T-helper 1 cell treated with Interleukin-12 subunit alpha and Interleukin-12 subunit beta and Interleukin-4 antibody, amounts not matched to agents 30 μg/mL and 1 μg/mL, for 36 hours (primary cell): ENCODE results near the gene OR52L1.

Experiments used
- H3K27ac Mint-ChIP-seq: one replicate; pipeline ENCODE4 v1.8.0; 2021; ENCODE audit warnings: mild to moderate bottlenecking, mixed read lengths
- H3K27me3 Mint-ChIP-seq: one replicate; pipeline ENCODE4 v1.8.0; 2021; ENCODE audit warnings: low read depth, mixed read lengths
- H3K36me3 Mint-ChIP-seq: one replicate; pipeline ENCODE4 v1.8.0; 2021; ENCODE audit warnings: low read depth, mixed read lengths
- H3K4me1 Mint-ChIP-seq: one replicate; pipeline ENCODE4 v1.8.0; 2021; ENCODE audit warnings: low read depth, mixed read lengths
- H3K4me3 Mint-ChIP-seq: one replicate; pipeline ENCODE4 v1.8.0; 2021; ENCODE audit warnings: mild to moderate bottlenecking, moderate library complexity, mixed read lengths
- H3K9me3 Mint-ChIP-seq: one replicate; pipeline ENCODE4 v1.8.0; 2021; ENCODE audit warnings: mixed read lengths

OR52L1 gene

GRCh38 chr11:5986885-5987284 is at the start of gene OR52L1:
Gene OR52L1 (minus strand): TSS chr11:5986985. CDS start chr11:5986930, 55 bp downstream.
- Mint-ChIP-seq H3K27ac (no peak within 1 kb of the TSS), H3K27me3 (no peaks in the 10 kb centered on the region), H3K4me1 (no peaks in the 10 kb centered on the region), H3K36me3 (no peaks in the 10 kb centered on the region), H3K4me3 (no peak within 1 kb of the TSS), H3K9me3 (no peaks in the 10 kb centered on the region)

GRCh38 chr11:6030708-6031405 is 44.1 kb upstream of the OR52L1 start, which contains the start of gene OR56A1:
Gene OR56A1 (minus strand): TSS chr11:6030758. CDS start chr11:6027692, 3,066 bp downstream.
- Mint-ChIP-seq H3K4me3 (no peak within 1 kb of the TSS), H3K27ac (no peak within 1 kb of the TSS), H3K27me3 (peaks cover 8% of the 10 kb centered on the region), H3K36me3 (no peaks in the 10 kb centered on the region), H3K9me3 (no peaks in the 10 kb centered on the region), H3K4me1 (no peaks in the 10 kb centered on the region)

DNA sequence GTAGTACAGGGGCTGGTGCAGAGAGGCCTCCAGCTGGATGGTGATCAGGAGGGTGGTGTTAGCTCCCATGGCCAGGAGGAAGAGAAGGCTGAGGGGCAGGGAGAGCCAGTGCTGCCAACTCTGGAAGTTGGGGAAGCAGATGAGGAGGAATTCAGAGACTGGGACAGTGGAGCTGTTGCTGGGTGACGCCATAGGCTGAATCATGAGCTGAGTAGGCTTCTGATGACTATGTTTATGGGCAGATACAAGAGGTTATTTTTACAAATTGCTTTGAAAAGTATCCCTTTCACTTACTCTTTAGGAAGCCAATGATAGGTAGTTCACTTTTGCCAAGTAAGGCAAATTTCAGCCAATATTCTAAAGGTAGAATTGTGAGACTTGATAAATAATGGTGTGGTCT is 40.7 kb upstream of the OR52L1 start:
- no peaks in the 10 kb centered on the region for H3K4me1 Mint-ChIP-seq
- H3K27me3 Mint-ChIP-seq: peaks cover 14% of the 10 kb centered on the region
- H3K36me3 Mint-ChIP-seq: no peaks in the 10 kb centered on the region
- H3K4me3 Mint-ChIP-seq: no peak overlapping the region
- no peaks in the 10 kb centered on the region for H3K9me3 Mint-ChIP-seq
- H3K27ac Mint-ChIP-seq: no peak overlapping the region

DNA sequence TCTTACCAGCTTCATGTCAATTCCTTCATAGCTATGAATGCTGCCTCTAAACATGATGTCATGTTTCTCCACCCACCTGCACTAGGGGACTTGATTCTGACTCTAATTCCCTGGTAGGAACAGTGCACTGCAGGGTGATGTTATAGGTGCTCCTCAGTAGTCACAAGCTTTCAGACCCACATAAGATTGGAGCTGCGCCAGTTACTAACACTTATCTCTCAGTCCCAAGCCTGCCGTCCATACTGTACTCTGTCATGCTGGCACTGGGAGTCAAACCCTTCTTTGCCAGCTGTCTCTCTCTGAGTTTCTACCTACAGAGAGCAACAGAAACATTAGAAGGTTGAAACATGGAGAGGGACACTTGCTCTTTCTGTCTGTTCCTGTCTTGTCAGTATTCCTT is 38.3 kb upstream of the OR52L1 start:
- H3K36me3 Mint-ChIP-seq: no peaks in the 10 kb centered on the region
- no peak overlapping the region for H3K4me3 Mint-ChIP-seq
- H3K27ac Mint-ChIP-seq: no peak overlapping the region
- H3K9me3 Mint-ChIP-seq: no peaks in the 10 kb centered on the region
- H3K27me3 Mint-ChIP-seq: peaks cover 23% of the 10 kb centered on the region
- H3K4me1 Mint-ChIP-seq: no peaks in the 10 kb centered on the region

GRCh38 chr11:6022956-6023355 is 36.2 kb upstream of the OR52L1 start:
- no peaks in the 10 kb centered on the region for H3K9me3 Mint-ChIP-seq
- H3K27me3 Mint-ChIP-seq: peaks cover 30% of the 10 kb centered on the region
- no peak overlapping the region for H3K27ac Mint-ChIP-seq
- no peaks in the 10 kb centered on the region for H3K36me3 Mint-ChIP-seq
- H3K4me3 Mint-ChIP-seq: no peak overlapping the region
- H3K4me1 Mint-ChIP-seq: no peaks in the 10 kb centered on the region

DNA sequence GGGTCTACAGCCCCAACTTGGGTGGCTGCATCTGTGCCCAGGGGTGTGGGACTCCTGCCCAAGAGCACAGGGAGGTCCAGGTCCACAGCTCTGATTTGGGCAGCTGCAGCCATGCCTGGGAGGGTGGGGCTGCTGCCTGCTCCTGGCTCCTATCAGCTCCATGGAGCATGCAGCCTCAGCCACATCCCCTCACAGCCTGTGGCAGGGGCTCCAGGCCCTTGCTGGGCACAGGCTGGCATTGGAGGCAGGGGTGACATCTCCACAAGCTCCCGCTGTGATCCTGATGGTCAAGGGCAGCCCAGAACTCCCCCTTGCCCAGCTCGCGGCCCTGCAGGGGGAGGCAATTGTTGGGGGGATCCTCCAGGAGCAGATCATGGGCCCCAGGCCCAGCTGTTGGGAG is 26.3 kb upstream of the OR52L1 start:
- no peaks in the 10 kb centered on the region for H3K4me1 Mint-ChIP-seq
- peaks cover 12% of the 10 kb centered on the region for H3K27me3 Mint-ChIP-seq
- H3K9me3 Mint-ChIP-seq: peaks cover 4% of the 10 kb centered on the region
- no peak overlapping the region for H3K4me3 Mint-ChIP-seq
- H3K36me3 Mint-ChIP-seq: no peaks in the 10 kb centered on the region
- H3K27ac Mint-ChIP-seq: no peak overlapping the region

DNA sequence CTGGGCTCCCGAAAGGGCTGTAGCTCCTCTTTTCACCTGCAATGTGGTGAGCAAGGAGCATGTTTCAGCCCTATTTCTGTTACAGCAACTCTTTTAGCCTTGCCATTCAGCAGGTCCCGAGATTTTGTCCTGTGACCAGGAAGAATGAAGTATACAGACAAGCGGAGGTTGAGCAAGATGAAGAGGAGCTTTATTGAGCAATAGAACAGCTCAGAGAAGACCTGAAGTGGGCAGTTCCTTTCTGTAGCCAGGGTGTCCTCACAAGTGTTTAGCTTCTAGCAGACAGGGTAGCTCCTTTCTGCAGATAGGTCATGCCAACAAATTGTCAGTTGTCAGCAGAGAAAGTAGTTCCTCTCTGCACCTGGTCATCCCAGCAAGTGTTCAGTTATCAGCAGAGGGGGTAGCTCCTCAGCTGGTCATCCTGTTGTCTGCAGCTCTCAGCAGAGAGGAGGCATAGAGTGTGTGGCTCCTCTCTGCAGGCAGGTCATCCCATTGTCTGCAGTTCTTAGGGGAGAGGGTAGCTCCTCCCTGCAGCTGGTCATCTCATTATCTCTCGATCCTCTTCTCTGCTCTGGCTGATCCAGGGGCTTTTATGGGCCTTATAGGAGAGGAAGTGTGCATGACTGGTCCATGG is 25.4 kb upstream of the OR52L1 start:
- peaks cover 4% of the 10 kb centered on the region for H3K9me3 Mint-ChIP-seq
- H3K4me3 Mint-ChIP-seq: no peak overlapping the region
- H3K27me3 Mint-ChIP-seq: peaks cover 12% of the 10 kb centered on the region
- H3K4me1 Mint-ChIP-seq: no peaks in the 10 kb centered on the region
- no peak overlapping the region for H3K27ac Mint-ChIP-seq
- H3K36me3 Mint-ChIP-seq: no peaks in the 10 kb centered on the region

DNA sequence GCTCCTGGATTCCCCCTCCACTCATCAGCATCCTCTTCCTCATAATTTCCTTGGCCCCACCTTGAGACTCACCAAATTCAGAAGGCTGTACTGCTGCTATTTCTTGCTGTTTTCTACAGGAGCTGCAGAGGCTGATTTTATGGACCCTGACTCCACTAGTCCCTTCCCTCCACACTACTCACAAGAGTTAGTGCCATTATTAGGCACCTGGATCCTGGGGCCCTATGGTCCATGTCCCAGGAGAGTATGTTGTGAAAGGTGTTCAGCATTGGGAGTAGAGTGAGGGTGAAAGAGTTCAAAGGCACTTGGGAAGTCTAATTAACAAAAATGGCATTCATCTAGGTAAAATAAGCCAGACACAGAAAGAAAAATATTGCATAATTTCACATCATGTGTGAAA is 20.1 kb upstream of the OR52L1 start, which contains the start of gene OR56A4:
OR56A4 (minus strand) TSS at position 101 of the 400 bp plus-strand sequence. CDS start 3,954 bp downstream, outside the sequence.
- Mint-ChIP-seq H3K36me3 (no peaks in the 10 kb centered on the region), H3K27ac (no peak within 1 kb of the TSS), H3K4me1 (no peaks in the 10 kb centered on the region), H3K27me3 (peaks cover 24% of the 10 kb centered on the region), H3K4me3 (no peak within 1 kb of the TSS), H3K9me3 (no peaks in the 10 kb centered on the region)

DNA sequence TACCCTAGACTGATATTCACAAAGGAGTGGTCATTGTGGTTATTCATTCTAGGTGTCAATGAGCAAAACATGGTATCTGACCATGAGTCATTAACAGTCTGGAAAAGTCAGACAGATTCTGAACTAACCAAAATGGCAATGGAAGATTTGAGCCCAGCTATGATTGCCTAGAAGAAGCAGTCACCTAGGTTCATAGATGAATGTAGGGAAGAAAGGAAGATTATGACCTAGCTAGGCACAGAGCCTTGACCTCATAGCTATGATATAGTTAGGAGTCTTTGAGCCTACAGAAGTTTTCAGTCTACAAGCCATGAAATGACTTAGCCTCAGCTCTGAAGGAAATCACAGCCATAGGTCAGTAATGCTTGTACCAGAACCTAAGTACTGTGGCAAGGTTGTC is 19.6 kb upstream of the OR52L1 start:
- Mint-ChIP-seq H3K27me3 (peaks cover 24% of the 10 kb centered on the region), H3K4me3 (no peak overlapping the region), H3K4me1 (no peaks in the 10 kb centered on the region), H3K9me3 (no peaks in the 10 kb centered on the region), H3K36me3 (no peaks in the 10 kb centered on the region), H3K27ac (no peak overlapping the region)

DNA sequence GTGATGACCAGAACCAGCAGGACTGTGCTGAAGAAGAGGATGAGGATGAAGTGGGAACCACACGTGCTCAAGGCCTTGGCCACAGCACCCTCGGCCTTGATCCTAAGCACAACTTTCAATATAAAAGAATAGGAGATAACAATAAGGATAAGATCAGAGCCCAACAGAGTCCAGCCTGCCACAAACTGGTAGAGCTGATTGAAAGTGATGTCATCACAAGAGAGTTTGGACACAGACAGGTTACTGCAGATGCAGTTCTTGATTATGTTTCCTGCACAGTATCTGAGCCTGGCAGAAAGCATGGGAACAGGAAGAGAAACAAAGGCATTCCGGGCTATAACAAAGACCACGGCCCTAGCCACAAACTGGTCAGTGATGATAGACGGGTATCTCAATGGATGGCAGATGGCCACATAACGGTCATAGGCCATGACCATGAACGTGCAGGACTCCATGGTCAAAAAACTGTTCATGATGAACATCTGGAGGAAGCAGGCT is 15.5 kb upstream of the OR52L1 start:
- H3K27ac Mint-ChIP-seq: no peak overlapping the region
- no peaks in the 10 kb centered on the region for H3K36me3 Mint-ChIP-seq

GRCh38 chr11:5994791-5995190 is 8.0 kb upstream of the OR52L1 start:
- no peaks in the 10 kb centered on the region for H3K4me1 Mint-ChIP-seq
- H3K36me3 Mint-ChIP-seq: no peaks in the 10 kb centered on the region
- H3K27ac Mint-ChIP-seq: no peak overlapping the region

More for the DNA sequence above, 15.5 kb upstream of the OR52L1 start:
- H3K9me3 Mint-ChIP-seq: no peaks in the 10 kb centered on the region
- H3K27me3 Mint-ChIP-seq: peaks cover 12% of the 10 kb centered on the region
- H3K4me1 Mint-ChIP-seq: no peaks in the 10 kb centered on the region
- no peak overlapping the region for H3K4me3 Mint-ChIP-seq

GRCh38 chr11:5992604-5993251 is 5.9 kb upstream of the OR52L1 start:
- H3K36me3 Mint-ChIP-seq: no peaks in the 10 kb centered on the region
- no peaks in the 10 kb centered on the region for H3K9me3 Mint-ChIP-seq
- no peak overlapping the region for H3K4me3 Mint-ChIP-seq
- no peaks in the 10 kb centered on the region for H3K27me3 Mint-ChIP-seq
- no peaks in the 10 kb centered on the region for H3K4me1 Mint-ChIP-seq
- no peak overlapping the region for H3K27ac Mint-ChIP-seq

More at GRCh38 chr11:5994791-5995190, 8.0 kb upstream of the OR52L1 start:
- Mint-ChIP-seq H3K4me3 (no peak overlapping the region), H3K27me3 (no peaks in the 10 kb centered on the region), H3K9me3 (no peaks in the 10 kb centered on the region)

DNA sequence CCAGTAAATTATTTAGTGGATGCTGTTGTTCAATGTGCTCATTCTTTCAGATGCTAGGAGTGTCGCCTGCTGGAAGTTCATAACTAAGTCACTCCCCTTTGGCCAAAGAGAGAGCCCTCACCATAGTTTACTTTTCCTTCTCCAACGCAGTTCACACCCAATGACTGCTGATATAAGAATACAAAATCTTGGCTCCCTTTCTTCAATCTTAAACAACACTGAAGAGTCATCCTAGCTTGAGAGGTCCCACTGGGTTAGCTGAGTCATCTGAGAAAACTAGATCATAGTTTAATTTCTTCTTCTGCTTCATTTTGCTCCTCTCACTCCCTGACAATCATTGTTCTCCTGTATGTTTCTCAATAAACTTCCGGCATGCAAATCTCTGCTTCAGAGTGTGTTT is 5.4 kb upstream of the OR52L1 start:
- Mint-ChIP-seq H3K27ac (no peak overlapping the region), H3K27me3 (no peaks in the 10 kb centered on the region)

GRCh38 chr11:5989203-5989602 is 2.4 kb upstream of the OR52L1 start:
- H3K4me1 Mint-ChIP-seq: no peaks in the 10 kb centered on the region
- no peak overlapping the region for H3K4me3 Mint-ChIP-seq
- no peaks in the 10 kb centered on the region for H3K9me3 Mint-ChIP-seq
- no peak overlapping the region for H3K27ac Mint-ChIP-seq
- no peaks in the 10 kb centered on the region for H3K36me3 Mint-ChIP-seq
- no peaks in the 10 kb centered on the region for H3K27me3 Mint-ChIP-seq

More for the DNA sequence above, 5.4 kb upstream of the OR52L1 start:
- H3K4me1 Mint-ChIP-seq: no peaks in the 10 kb centered on the region
- no peaks in the 10 kb centered on the region for H3K9me3 Mint-ChIP-seq
- H3K36me3 Mint-ChIP-seq: no peaks in the 10 kb centered on the region
- no peak overlapping the region for H3K4me3 Mint-ChIP-seq

DNA sequence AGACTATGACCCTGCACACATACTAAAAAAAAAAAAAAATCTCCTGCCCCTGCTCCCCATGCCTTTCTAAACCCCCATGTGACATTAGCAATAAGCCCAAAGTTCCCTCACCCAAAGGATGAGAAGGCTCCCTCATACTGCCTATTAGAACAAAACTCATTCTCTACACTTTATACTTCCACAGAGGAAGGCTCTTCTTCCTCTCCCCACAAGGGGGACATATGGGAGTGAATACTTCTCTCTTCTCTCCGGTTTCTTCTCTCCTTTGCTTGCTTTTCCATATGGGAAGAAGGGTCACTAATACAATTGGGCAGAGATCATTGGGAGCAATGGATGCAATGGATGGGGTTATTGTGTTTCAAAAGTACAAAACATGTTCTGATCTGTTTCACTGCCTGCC is 3.3 kb downstream of the OR52L1 start:
- no peaks in the 10 kb centered on the region for H3K36me3 Mint-ChIP-seq
- H3K9me3 Mint-ChIP-seq: peaks cover 4% of the 10 kb centered on the region
- no peak overlapping the region for H3K27ac Mint-ChIP-seq
- no peaks in the 10 kb centered on the region for H3K4me1 Mint-ChIP-seq
- no peak overlapping the region for H3K4me3 Mint-ChIP-seq
- no peaks in the 10 kb centered on the region for H3K27me3 Mint-ChIP-seq
